Stimulated activated CD4-positive, alpha-beta T cell treated with anti-CD3 and anti-CD28 coated beads, TNF-alpha, amount 100 ng/mL, for 4 hours (primary cell): ENCODE measurements around the gene CEBPZ.
A peak's percentile ranks its signal among the peaks of the same experiment; 100 is the strongest.

ENCODE experiments used
- DNase-seq, 3 experiments: peaks; one replicate each; pipeline ENCODE4 v3.0.0-alpha.2; 2020; ENCODE audit warnings: low read depth in 3 of 3

CEBPZ gene

DNA sequence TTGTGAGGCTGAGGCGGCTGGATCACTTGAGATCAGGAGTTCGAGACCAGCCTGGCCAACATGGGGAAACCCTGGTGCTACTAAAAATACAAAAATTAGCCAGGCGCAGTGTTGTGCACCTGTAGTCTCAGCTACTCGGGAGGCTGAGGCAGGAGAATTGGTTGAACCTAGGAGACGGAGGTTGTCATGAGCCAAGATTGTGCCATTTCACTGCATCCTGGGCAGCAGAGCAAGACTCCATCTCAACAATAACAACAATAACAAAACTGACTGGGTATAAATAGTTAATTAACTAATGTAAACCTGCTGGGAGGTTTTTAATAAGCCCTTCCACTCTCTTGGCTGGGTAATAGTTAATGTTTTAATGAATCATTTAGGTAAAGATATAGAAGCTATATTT lies 50.8 kb downstream of the CEBPZ start:
- no peak for DNase-seq

DNA sequence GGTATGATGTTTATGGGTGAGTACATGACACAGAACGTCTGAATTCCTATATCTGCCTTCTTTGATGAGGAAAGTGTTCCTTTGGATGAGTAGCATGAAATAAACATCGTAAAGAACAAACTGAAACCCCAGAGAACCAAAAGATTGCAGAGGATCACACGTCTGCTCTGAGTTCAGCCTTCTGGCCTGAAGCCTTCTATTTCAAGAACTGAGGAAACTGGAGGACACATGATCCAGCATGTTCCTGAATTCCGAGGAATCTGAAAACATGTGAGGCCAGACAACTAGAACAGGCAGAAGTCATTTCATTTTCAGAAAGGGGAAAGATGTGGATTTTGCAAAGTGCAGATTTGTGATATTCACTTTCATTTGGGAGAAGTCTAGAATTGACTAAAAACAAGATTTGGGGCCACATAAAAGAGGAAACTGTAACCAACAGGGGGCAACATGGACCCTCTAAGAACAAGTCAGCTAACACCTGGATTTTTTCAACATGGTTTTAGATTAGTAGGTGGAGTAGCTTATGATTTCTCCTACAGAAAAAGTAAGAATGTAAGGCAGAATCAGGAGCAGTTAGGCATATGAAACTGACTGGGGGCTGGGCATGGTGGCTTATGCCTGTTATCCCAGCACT lies 51.3 kb downstream of the CEBPZ start:
- DNase-seq: no peak

DNA sequence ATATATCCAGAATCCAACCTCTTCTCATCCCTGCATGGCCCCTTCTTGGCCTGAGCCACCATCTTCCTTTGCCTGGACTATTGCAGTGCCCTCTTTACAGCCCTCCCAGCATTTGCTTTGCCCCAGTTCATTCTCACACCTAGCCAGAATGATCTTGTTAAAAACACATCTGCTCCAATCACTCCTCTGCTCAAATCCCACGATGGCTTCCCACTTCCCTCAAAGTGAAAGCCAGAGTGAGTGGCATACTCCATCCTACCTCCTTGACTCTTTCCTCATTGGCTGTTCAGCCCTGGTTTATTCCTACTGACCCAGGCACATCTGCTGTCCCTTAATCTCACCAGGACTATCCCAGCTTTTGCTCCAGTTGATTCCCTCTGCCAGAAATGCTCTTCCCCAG lies 57.7 kb downstream of the CEBPZ start:
- DNase-seq: no peak

DNA sequence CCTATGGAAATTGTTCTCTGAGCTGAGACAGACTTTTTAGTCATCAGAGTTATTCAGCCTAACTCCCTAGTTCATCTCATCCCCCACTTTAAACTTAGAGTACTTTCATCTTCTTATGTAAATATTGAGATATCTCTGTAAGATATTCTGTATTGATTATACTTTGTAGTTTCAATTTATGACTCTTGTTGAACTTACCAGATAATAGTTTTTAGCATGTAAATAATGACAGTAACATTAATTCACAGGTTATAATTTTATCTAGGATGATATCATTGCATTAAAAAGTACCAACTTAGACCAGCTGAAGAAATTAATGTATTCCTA lies 59.8 kb downstream of the CEBPZ start:
- DNase-seq: no peak

DNA sequence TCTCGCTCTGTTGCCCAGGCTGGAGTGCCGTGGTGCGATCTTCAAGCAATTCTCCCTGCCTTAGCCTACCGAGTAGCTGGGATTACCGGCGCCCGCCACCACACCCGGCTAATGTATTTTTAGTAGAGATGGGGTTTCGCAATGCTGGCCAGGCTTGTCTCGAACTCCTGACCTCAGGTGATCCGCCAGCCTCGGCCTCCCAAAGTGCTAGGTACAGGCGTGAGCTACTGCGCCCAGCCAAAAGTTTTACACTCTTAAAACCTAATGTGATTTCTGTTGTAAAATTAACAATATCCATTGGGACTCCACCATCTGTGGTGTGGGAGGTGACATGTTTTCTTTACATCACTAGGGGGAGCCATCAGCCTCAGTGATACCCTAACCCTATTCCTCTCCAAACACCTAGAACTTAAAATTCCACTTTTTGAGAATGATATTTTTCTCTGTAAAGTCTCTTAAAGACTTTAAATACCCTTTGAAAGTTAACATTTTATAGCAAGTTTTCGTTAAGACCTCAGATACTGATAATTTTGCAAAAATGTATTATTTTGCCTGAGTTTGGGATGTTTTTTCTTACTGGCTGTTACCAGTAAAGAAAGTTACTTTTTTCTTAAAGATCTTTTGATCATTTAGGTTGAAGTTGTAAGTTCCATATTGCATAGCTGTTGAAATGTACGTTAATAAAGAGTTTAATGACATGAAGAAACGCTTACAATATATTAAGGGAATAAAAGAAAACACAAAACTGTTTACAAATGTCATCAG lies 63.0 kb downstream of the CEBPZ start:
- peak in 1 of 3 experiments; percentile 8 for DNase-seq

DNA sequence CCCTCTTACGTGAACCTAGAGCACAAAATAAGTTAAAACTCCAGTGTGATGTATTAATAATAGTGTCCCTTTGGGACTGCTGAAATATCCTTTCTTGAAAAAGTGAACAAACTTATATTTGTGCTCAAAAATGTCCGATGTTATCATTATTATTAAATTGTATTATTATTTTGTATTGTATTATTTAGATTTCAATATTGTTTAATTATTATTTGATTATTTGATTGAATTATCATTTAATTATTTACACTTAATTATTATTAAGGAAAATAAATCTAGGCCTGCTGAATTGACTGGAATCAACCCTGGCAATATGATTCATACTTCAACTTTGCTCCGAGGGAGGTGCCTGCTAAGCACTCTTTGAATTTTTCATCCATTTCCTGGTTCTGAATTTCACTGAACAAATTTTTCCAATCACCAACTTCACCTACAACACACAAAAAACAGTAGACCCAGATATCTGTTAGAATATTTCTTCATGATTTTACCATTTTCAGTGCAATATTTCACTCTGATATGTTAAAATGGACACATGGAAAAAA lies 63.7 kb downstream of the CEBPZ start:
- DNase-seq: no peak

DNA sequence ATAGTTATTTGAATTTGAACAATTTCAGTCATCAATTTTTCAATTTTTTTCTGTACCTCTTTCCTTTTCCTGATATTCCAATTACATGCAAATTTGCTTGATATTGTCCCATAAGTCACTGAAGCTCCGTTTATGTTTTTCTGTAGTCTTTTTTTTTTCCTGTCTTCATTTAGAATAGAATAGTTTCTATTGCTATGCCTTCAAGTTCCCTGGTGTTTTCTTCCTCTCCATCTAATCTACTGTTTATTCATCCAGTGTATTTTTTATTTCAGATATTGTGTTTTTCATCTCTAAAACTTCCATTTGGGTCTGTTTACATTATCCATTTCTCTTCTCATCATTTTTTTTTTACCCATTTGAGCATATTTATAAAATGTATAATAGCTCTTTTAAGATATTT lies 66.6 kb downstream of the CEBPZ start:
- DNase-seq: no peak

DNA sequence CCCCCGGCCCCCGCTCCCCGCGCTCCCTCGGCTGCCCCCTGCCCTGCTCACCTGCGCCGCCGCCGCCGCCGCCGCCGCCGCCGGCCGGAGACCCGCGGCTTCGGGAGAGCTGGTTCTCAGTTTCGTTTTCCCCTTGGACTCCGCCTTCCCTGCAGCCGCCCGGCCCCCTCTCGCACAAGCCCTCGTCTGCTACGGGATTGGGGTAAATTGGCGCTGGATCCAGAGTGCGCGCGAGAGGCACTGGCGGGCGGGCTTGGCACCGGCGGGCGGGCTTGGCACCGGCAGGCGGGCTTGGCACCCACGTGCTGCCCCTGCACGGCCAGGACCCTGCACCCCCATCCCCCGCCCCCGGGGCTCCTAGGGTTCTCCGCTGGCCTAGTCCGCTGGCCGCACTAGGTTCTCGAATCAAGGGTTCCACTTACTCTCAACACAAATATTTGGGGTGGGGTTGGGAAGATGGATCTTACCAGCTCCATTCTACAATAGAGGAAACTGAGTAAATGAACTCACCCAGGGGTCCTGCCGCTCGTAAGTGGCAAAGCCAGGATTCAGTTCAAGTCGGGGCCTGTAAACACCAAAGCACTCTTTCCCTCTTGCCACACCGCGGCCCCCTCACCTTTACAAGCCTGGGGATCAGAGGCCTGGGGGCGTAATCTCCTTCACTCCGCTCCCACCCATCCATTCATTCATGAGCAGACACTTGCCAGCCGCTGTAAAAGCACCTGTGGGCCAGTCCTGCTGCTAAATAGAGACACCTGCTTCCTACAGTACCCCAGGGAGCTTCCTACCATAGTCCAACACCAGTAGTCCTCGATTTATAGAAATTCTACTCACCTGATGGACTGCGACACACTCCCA lies 74.3 kb downstream of the CEBPZ start, which contains the start of gene EIF2AK2:
TSS of gene EIF2AK2 (minus strand) at position 124 of the 858 bp plus-strand sequence. CDS start 9,174 bp downstream, outside the sequence.
- peak; percentile 43 to 74 (median 72) for DNase-seq

DNA sequence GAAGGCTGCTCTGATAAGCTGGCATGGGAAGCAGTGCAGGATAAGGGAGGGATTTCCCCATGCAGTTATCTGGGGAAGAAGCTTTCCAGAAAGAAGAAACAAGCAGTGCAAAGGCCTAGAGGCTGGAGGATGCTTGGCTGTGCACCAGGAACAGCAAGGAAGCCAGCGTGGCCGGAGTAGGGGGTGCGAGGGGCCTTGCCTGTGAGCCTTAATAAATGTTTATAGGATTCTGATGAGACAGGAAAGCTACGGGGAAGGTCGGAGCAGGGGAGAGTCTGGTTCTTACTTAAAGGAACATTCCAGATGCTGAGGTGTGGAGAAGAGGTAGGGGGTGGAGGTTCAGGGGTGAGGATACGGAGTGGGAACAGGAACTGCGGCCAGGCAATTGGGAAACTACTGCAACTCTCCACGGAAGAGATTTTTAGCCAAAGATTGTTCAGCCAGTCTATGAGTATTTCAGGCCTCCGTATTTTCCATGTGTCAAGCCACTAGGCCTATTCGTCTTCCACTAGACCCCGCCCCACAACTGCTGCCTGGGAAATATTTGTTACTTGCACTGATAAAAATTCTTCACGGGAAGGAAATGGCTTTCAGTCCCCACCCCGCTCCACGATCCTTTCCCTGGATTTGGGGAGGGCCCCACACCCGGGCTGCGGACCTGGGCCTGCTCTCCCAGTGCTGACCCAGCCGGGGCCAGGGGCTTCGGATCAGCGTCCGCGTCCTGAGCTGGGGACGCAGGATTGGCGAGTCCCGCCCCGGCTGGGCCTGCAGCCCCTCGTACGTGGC lies 75.1 kb downstream of the CEBPZ start:
- DNase-seq: peak; percentile 9 to 21 (median 18)

DNA sequence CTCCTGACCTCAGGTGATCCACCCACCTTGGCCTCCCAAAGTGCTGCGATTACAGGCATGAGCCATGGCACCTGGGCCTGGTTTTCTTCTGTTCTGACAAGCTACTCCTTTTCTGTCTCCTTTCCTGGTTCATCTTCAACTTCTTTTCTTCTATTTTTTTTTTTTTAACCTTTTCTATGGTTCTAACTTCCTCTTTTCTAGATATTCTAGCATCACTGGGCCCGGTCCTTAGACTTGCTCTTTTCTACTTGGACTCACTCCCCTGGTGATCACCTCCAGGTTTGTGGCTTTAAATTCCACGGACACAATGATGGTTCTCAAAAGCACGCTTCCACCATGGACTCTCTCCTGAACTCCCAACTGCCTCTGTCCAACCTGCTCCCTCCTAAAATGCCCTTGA lies 76.6 kb downstream of the CEBPZ start:
- DNase-seq: no peak

DNA sequence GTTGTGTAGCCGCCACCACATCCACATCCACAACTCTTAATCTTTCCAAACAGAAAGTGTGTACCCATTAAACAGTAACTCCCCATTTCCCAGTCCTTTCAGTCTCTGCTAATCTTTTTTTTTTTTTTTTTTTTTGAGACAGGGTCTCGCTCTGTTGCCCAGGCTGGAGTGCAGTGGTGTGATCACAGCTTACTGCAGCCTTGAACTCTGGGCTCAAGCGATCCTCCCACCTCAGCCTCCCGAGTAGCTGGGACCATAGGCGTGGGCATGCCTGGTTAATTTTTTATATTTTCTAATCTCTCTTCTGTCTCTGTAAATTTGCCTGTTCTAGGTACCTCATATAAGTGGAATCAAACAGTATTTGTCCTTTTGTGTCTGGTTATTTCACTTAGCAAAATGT lies 78.2 kb downstream of the CEBPZ start:
- DNase-seq: no peak
